ENCODE results near the gene VARS2.
"Not testable (repeated sequence)": the region's sequence is repeated elsewhere in the genome, so short reads cannot be mapped to it uniquely, and the experiment has no call there.

The VARS2 gene

DNA sequence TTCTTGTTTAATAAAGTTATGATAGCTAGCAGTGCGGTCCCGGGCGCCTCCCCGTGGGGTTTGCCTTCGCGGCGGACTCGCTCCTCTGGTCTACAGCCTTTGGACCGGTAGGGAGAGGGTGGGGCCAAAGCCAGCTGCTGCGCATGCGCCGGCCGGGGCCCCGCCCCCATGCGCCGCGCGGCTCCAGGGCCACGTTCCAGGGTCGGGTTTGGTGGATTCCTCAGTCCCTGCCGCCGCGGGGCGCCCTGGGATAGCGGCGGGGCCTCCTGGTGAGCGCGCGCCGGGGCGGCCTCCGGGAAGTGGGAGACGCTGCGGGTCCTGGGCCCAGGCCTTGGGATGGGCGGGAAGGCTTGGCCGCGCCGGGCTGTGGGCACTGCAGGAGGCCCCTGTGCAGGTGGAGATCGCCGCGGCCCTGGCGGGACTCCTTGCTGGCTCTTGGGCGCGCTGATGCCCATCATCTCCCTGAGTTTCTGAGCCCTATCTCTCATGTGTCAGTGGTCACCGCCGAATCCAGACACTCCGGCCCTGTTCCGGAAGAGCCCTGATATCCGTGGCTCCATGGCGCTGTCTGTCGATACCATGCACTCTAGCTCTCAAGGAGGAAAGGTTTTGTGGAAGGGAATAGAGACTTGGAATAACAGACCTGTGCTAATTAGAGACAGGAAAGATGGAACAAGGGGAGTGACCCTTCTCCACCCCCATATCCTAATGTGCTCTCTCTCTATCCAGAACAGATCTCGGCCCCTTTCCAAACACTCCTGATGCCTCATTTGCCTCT, at the start of gene VARS2:
Gene VARS2, plus strand, starts transcription at position 163 of the 778 bp plus-strand sequence. Its CDS starts 599 bp downstream, at position 762.
- peak; percentile 72 to 88 (median 86) for DNase-seq

DNA sequence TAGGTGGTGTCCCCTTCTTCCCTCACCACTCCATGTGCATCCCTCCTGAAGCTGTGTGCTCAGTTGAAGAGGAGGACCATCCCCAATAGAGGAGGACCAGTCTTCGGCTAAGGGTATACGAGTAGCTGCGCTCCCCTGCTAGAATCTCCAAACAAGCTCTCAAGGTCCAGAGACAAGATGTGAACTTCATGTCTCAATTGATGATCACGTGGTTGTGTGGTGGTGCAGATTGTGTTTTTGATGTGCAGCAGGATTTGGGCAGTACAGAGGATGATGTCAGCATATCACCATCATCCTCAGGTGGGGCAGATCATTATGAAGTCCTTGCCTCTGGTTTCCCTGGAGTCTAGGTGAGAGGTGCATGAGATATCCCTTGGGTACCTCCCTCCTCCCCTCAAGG, 49.7 kb upstream of the VARS2 start:
- DNase-seq, result no peak

DNA sequence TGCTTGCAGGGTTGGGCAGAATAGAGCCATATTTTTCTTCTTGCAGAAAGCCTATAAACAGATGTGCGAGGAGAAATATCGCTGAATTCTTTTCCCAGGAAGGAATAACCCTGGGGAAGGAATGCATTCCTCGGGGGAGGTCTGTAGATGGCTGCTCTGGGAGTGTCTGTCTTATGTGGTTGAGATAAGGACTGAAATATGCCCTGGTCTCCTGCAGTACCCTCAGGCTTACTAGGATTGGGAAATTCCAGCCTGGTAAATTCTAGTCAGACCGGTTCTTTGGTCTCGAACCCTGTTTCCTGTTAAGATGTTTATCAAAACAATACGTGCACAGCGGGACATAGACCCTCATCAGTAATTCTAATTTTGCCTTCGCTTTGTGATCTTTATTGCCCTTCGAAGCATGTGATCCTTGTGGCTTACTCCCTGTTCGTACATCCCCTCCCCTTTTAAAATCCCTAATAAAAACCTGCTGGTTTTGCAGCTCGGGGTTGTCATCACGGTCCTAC, 44.7 kb upstream of the VARS2 start:
- not testable (repeated sequence) for DNase-seq

DNA sequence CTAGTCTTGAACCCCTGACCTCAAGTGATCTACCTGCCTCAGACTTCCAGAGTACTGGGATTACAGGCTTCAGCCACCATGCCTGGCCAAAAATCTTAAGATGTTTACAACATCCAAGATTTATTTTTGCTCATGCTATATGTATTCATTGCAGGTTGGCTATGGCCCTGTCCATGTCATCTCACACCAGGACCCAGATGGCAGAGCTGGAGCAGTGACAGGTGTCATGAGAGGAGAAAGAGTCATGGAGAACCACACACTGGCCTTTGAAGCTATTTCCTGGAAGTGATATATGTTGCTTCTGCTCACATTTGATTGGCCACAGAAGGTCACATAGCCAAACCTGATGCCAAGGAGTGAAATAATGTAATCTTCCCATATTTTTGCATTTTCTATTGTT, 43.5 kb upstream of the VARS2 start:
- DNase-seq, result no peak

DNA sequence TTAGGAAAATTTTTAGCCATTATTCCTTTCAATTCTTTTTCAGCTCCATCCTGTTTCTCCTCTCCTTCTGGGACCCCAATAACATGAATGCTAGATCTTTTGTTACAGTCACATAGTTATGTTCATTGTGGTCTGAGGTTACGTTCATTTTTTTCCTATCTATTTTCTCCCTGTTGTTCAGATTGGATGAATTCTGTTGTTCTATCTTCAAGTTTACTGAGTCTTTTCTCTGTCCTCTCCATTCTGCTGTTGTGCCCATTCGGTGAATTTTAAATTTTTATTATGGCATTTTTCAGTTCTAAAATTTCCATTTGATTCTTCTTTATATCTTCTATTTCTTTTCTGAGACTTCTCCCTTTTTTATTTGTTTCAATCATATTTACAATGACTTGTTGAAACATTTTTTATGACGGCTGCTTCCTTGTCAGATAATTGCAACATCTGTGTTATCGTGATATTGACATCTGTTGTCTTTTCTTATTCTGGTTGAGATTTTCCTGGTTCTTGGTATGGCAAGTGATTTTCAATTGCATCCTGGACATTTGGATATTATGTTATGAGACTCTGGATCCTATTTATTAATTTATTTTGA, 42.4 kb upstream of the VARS2 start:
- DNase-seq, result no peak

DNA sequence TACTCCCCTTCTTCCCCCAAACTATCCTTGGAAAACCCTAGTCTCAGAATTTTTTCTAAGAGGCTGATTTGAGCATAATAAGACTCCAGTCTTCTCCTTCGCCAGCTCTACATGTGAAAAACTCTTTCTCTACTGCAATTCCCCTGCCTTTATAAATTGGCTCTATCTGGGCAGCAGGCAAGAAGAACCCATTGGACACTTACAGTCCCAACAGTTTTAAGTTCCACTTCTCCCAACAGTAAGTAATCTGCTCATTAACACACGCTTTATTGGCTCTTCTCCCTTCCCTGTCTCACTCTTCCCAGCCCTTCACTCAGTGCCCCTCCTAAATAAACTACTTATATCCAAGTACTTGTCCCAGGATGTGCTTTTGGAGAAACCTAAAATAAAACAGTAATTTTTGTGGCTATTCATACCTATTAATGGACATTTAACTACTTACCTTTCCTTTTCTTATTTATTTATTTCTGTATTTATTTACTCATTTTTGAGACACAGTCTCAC, 40.8 kb upstream of the VARS2 start:
- no peak for DNase-seq

DNA sequence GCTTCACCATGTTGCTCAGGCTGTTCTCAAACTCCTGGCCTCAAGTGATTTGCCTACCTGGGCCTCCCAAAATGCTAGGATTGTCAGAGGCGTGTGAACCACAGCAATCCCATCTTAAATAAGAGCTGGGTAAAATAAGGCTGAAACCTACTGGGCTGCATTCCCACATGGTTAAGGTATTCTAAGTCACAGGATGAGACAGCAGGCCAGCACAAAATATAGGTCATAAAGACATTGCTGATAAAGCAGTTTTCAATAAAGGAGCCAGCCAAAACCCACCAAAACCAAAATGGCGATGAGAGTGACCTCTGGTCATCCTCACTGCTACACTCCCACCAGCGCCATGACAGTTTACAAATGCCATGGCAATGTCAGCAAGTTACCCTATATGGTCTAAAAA, 40.2 kb upstream of the VARS2 start:
- not testable (repeated sequence) for DNase-seq

DNA sequence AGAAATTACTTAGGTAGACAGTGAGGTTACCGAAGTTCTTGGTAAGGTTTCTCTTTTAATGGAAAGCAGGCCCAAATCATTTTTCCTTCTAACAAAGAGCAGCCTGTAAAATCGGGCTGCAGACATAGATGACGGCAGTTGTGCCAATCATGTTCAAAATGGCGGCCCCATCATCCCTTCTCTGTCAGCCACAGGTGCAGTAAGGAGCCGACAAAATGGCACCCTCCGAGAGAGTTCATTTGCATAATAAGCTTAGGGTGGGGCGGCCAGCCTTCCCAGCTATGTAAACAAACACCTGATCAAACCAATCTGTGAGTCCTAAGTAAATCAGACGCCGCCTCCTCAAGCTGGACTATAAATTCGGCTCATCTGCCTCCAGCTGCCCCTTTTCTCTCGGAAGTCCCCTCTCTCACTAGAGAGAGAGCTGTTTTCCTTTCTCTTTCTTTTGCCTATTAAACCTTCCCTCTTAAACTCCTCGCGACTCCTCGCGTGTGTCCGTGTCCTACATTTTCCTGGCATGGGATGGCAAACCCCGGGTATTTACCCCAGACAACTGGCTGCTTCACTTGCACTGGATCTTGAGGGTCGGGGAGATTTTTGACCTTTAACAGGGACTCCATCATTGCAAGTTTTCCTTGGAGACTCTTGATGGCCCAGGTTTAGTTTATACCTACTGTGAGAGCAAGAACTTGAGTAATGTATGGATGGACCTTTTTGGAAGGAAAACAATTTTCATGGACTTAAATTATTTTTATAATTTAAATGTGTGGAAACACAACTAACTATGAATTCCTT, 38.6 kb upstream of the VARS2 start:
- DNase-seq, result no peak

DNA sequence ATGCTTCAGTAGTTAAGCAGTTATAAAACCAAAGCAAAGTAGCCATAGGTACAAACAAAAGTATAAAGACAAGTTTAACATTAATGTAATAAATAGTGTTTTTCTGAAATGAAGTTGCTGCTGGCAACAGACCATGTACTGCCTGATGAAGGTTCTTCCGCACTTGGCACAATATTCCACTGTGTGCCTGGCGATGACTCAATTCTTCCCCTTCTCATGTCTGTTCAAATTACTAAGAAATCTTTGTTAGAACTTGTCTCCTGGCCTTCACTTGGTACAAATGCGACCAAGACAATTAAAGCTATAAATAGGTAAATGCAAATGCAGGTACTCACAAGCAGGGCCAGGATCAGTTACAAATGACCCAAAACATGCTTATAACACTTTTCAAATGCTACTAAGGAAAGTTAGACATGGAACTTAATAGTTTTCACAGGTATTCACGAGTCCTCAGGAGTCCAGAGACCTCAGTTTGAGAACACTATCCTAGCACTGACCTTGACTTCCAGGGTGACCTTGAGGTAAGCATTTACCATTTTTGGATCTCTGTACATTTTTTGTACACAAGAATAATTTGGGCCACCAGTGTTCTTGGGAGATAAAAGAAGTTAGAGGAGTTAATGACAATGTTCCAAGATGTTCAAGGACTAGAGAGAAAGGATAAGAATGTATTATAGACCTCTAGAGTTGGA, 37.9 kb upstream of the VARS2 start:
- no peak for DNase-seq

DNA sequence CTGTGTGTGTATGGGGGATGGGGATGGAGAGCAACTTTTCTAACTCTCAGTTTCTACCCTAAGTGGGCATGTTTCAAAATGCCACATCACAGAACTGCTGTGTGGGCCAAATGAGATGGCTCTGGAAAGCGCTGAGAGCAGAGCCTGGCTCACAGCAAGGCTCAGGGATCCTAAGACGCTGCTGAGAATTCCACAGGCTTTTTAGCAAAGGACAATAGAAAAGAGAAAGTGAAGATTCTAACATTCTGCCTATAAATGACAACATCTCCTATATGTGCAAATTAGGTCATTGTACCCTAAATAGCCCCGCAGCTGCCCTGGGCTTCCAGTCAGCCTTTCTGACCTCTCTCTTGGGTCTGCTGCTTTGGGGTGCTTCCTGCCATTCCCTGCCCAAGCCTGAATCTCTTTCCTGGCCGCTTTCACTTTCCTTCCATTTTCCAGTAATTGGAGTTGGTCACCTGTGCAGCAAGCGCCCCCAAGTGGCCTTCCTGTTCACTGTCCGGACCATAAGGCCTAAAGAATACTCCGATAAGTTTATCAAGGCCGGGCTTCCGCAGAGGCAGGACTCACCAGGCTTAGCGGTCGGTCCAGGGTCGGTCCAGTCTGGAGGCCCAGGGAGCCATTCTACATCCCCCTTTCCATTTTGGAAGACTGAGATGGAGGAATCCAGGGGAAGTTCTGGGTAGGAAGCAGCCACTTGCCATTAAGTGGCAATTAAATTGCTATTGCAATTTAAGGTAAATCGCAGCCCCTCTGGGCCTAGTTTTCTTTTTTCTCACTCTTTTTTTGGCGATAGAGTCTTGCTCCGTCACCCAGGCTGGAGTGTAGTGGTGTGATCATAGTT, 36.4 kb upstream of the VARS2 start:
- DNase-seq, result peak; percentile 43 to 78 (median 59)

DNA sequence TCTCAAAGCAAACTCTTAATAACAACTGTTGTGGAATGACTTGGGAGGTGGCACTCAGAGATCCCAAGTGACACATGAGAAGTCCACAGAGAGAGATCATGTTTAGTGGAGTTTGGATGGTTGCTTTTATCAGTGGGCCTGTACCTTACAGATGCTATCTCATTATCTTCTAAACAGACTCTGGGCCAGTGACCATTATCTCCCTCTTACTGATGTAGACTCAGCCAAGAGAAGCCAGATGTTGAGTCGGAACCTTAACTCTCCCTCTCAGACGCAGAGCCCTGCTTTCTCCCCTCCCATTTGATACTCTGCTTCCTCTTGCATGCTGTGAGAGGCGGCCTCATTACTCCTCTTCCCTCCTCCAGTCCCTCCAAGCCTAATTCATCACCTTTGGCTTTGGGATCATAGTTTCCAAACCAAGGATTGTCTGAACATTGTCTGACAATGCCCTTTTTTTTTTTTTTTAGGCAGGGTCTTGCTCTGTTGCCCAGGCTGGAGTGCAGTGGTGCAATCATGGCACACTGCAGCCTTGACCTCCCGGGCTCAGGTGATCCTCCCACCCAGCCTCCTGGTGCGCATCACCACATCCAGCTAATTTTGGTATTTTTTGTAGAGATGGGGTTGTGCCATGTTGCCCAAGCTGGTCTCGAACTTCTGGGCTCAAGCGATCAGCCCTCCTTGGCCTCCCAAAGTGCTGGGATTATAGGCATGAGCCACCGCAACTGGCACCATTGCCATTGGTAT, 34.2 kb upstream of the VARS2 start:
- no peak for DNase-seq

DNA sequence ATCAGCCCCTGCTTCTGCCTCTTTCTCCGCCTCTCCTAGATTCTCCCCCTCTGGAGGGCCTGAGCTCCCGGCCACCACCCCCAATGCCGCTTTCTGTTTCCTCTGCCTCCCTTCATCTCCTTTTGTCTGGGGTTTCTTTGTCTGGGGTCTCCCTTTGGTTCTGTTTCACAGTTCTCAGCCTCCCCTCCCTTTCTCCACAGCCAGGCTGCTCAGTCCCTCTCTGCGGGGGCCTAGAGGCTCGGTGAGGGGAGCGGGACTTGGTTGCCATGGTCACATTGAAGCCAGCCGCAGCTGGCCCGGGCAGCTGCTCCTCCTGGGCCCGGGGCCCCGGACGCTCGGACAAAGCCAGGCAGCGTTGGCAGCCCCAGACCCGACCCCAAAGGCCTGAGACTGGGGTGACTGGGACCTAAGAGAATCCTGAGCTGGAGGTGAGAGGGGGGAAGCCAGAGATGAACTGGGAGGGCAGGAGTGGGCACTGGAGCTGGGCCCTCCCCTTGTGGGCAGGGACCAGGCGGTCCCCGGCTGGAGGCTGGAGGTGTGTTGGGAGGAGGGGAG, 33.3 kb upstream of the VARS2 start:
- no peak for DNase-seq

DNA sequence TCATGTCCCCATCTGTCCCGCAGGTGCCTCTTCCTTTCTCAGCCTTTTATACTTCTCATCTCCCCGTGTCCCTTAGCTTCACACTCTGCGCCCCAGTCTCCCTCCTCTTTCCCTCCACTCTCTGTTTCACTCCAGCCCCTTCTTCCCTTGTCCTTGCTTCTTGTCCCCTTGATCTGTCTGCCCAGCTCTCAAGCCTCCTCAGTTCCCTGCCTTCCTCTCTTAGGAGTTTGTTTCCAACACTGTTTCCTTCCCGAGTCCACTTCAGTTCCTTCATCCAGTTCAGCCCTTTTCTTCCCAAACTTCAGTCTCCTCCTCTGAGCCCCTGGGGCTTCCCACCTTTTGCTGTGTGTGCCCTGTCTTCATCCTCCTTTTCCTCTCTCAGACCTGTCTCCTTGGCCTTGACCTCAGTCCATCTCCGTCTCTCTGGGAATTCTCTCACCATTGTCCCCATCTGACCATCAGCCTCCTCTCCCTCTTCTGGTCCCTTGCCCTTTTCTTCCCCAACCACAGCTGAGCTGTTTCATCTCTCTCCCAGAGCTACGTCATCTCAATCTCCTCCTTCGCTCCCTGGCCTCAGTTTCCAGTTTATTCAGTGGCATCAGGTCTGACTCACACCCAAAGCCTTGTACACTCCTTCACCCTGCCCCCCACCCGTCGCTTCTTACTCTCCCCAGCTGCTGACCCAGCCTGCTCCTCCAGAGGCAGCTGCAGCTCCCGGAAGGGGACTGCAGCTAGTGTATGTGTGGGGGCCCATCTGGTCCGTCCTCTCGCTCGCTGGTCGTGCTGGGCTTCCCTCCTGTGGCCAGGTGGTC, 32.4 kb upstream of the VARS2 start:
- DNase-seq, result no peak

DNA sequence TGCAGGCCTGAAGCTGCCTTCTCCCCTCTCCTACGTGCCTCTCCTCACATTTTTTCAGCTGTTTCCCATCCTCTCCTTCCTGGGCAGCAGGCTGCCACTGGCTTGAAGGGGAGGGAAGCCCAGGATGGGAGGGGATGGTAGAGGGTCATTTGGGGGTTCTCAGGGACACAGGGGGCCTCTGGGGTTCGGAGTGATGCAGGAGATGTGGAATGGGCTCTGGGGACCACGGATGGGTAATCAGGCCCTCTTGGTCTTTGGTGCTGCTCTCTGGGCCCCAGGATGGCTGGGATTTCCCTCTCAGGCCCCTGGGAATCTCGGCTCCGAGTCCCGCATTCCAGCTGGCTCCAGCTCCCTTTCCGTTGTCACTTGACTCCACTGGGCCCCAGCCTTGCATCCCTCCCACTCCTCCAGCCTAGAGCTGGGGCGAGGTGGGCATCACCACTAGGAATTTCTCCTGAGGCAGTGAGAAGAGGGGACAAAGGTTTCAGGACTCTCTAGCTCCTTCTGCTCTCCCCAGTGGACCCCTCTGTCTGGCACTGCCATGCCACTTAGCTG, 31.8 kb upstream of the VARS2 start:
- DNase-seq, result no peak

DNA sequence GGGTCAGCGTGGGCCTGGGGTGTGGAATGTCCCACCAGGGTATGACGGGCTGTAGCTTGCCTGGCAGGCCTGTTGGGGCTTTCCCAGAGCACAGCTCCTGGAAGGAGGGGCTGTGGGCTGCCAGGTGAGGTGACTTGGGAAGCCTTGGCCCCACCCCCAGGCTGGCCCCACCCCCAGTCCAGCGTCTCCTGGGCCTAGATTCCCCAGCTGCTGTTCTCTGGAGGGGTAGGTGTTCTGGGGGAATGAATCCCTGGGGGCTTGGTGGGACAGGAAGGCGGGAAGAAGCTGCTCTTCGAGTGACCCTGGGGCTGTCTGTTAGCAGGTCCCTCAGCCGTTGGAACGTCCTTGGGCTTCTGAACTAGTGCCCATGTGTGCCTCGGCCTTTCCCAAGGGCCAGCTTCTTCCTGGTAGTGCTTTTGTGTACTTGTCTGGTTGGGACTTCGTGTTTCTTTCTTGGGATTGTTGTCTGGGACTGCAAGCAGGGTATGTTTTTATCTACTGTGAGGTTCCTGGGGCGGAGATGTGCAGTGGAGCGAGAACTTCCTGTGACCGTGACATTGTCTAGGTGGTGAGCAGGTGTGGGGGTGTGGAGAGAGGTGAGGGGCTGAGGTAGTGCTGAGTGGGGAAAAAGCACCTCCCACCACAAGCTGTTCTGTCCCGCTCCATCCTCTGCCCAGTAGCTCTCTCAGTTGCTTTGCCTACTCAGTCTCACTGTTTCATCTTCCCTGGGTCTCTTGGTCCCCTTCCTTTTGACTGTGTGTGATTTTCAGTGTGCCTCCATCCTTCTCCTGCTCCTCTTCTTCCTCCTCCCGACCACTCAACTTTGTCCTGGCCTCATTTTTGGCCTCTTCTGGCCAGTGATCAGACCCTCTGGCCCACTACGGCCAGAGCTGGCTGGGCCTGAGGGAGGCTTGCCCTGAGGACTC, 31.0 kb upstream of the VARS2 start:
- DNase-seq, result peak in 5 of 6 experiments; percentile 9 to 45 (median 35)

DNA sequence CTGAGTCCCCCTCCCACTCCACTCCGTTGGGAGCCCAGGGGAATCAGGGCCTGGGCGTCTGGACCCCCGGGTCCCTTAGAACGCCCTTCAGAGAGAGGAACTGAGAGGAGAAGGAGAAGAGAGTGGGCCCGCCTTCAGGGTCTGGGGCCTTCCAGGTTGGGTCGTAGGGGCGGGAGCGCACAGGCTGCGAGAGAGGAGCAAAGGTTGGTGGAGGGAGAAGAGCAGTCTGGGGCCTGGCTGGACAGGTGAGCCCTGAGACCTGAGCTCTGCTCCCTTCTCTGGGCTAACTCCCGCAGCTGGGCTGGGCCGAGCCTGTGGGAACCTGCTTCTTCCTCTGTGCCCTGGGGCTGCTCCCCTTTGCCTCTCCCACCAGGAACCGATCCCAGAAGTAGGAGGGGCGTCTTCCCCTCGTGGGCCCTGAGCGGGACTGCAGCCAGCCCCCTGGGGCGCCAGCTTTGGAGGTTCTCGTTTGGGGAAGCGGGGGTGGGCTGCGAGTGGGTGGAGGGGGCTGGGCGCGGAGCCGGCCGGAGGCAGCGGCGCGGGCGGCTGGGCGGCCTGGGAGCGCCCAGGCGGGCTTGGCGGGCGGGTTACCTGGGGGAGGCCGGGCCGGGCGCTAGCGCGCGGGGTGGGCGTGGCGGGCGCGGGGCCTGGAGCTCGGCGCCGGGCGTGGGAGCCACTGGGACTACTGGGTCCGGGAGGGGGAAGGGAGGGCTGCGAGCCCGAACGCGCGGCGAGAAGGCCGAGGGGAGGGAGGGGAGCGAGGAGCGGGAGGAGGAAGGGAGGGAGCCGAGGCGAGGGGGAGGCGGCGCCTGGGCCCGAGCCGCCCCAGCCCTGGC, 30.1 kb upstream of the VARS2 start, which contains the start of gene DDR1:
Gene DDR1, plus strand, starts transcription at position 835 of the 836 bp plus-strand sequence. CDS start 4,211 bp downstream, outside the sequence.
- peak; percentile 6 to 55 (median 36) for DNase-seq
